ENCODE results near the gene MICB. TPM values are rescaled to one million over a fixed set of nuclear protein-coding genes. Genes with fewer than 3 reads are reported as not detected.

Gene MICB
- total and polyA plus RNA-seq, 9 of the 15 experiments (the other 6 are each of a cell fraction or from before 2014, with no cell fraction given) = 13.3 to 34.5 (median 19.8) TPM

DNA sequence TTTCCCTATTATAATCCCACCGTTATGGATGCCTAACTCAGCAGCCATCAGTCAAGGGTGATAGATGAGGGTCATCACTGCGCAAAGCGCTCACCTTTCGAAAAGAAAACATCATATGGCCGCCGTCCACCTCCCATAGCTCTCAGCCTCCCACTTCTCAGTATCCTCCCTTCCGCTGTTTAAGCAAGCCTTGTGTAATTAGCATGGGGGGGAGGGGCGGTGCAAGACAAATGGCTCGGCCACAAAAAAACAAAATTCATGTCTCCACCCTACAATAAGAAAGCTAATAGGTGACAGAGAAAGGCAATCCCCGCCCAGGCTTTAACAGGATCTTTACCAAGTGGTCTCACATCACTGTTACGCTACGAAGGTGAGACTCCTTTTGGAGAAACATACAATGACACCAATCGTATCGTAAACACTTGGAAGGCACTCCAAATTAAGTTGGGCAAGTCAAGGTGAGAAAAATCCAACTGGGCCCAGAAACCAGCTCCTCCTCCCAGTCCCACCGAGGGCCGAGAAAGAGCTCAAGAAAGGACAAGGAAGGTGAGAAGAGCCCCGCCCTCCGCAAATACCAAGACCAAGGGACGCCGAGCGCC lies 43.2 kb downstream of the MICB start (continued):
- TF ChIP-seq, protein P1, sequence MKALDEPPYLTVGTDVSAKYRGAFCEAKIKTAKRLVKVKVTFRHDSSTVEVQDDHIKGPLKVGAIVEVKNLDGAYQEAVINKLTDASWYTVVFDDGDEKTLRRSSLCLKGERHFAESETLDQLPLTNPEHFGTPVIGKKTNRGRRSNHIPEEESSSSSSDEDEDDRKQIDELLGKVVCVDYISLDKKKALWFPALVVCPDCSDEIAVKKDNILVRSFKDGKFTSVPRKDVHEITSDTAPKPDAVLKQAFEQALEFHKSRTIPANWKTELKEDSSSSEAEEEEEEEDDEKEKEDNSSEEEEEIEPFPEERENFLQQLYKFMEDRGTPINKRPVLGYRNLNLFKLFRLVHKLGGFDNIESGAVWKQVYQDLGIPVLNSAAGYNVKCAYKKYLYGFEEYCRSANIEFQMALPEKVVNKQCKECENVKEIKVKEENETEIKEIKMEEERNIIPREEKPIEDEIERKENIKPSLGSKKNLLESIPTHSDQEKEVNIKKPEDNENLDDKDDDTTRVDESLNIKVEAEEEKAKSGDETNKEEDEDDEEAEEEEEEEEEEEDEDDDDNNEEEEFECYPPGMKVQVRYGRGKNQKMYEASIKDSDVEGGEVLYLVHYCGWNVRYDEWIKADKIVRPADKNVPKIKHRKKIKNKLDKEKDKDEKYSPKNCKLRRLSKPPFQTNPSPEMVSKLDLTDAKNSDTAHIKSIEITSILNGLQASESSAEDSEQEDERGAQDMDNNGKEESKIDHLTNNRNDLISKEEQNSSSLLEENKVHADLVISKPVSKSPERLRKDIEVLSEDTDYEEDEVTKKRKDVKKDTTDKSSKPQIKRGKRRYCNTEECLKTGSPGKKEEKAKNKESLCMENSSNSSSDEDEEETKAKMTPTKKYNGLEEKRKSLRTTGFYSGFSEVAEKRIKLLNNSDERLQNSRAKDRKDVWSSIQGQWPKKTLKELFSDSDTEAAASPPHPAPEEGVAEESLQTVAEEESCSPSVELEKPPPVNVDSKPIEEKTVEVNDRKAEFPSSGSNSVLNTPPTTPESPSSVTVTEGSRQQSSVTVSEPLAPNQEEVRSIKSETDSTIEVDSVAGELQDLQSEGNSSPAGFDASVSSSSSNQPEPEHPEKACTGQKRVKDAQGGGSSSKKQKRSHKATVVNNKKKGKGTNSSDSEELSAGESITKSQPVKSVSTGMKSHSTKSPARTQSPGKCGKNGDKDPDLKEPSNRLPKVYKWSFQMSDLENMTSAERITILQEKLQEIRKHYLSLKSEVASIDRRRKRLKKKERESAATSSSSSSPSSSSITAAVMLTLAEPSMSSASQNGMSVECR (CRISPR knock-in tag; IDR thresholded peaks at IDR 0.05) = no peak
- TF ChIP-seq, protein P2, sequence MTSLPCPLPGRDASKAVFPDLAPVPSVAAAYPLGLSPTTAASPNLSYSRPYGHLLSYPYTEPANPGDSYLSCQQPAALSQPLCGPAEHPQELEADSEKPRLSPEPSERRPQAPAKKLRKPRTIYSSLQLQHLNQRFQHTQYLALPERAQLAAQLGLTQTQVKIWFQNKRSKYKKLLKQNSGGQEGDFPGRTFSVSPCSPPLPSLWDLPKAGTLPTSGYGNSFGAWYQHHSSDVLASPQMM (CRISPR knock-in tag; IDR thresholded peaks at IDR 0.05) = no peak
- TF ChIP-seq MBD2 (IDR thresholded peaks at IDR 0.05; ENCODE audit: borderline replicate concordance, low read depth) = no peak
- TF ChIP-seq, protein P3, sequence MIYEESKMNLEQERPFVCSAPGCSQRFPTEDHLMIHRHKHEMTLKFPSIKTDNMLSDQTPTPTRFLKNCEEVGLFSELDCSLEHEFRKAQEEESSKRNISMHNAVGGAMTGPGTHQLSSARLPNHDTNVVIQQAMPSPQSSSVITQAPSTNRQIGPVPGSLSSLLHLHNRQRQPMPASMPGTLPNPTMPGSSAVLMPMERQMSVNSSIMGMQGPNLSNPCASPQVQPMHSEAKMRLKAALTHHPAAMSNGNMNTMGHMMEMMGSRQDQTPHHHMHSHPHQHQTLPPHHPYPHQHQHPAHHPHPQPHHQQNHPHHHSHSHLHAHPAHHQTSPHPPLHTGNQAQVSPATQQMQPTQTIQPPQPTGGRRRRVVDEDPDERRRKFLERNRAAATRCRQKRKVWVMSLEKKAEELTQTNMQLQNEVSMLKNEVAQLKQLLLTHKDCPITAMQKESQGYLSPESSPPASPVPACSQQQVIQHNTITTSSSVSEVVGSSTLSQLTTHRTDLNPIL (CRISPR knock-in tag; IDR thresholded peaks at IDR 0.05) = no peak
- no peak for TF ChIP-seq TFAM (CRISPR knock-in tag; conservative IDR thresholded peaks at IDR 0.05)
- no peak for TF ChIP-seq SP2 (IDR thresholded peaks at IDR 0.05; ENCODE audit: extremely low read depth, low read depth, low read length, poor library complexity, severe bottlenecking)
- peak in 1 of 3 experiments; percentile 58 for TF ChIP-seq YY1 (IDR thresholded peaks at IDR 0.05; ENCODE audit: borderline replicate concordance in 1 of 3, control insufficient read depth in 1 of 3, extremely low read depth in 1 of 3, insufficient read depth in 3 of 3, insufficient read length in 1 of 3, insufficient replicate concordance in 2 of 3, low read depth in 1 of 3, low read length in 2 of 3)
- TF ChIP-seq, protein P4, sequence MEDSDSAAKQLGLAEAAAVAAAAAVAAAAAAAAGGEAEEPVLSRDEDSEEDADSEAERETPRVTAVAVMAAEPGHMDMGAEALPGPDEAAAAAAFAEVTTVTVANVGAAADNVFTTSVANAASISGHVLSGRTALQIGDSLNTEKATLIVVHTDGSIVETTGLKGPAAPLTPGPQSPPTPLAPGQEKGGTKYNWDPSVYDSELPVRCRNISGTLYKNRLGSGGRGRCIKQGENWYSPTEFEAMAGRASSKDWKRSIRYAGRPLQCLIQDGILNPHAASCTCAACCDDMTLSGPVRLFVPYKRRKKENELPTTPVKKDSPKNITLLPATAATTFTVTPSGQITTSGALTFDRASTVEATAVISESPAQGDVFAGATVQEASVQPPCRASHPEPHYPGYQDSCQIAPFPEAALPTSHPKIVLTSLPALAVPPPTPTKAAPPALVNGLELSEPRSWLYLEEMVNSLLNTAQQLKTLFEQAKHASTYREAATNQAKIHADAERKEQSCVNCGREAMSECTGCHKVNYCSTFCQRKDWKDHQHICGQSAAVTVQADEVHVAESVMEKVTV (CRISPR knock-in tag; IDR thresholded peaks at IDR 0.05) = peak; percentile 10; the same call in 1 of the 2 replicates
- TF ChIP-seq TOE1 (IDR thresholded peaks at IDR 0.05; ENCODE audit: borderline replicate concordance) = no peak
- TF ChIP-seq TOE1 (CRISPR knock-in tag; IDR thresholded peaks at IDR 0.05; ENCODE audit: borderline replicate concordance, low read depth) = no peak
- no peak; the same call in 1 of the 2 replicates for TF ChIP-seq SMARCA4 (IDR thresholded peaks at IDR 0.05)
- TF ChIP-seq HCFC1 (IDR thresholded peaks at IDR 0.05; ENCODE audit: low read depth, low read length) = no peak
- no peak for TF ChIP-seq CBFB (CRISPR knock-in tag; IDR thresholded peaks at IDR 0.05)
- peak in 1 of 2 experiments; percentile 29; a peak in 1 of 4 replicates for TF ChIP-seq SIN3A (IDR thresholded peaks at IDR 0.05; ENCODE audit: borderline replicate concordance in 2 of 2, control insufficient read depth in 1 of 2, low read depth in 2 of 2, low read length in 2 of 2)
- TF ChIP-seq, protein P5, sequence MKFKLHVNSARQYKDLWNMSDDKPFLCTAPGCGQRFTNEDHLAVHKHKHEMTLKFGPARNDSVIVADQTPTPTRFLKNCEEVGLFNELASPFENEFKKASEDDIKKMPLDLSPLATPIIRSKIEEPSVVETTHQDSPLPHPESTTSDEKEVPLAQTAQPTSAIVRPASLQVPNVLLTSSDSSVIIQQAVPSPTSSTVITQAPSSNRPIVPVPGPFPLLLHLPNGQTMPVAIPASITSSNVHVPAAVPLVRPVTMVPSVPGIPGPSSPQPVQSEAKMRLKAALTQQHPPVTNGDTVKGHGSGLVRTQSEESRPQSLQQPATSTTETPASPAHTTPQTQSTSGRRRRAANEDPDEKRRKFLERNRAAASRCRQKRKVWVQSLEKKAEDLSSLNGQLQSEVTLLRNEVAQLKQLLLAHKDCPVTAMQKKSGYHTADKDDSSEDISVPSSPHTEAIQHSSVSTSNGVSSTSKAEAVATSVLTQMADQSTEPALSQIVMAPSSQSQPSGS (CRISPR knock-in tag; IDR thresholded peaks at IDR 0.05) = no peak
- no peak for TF ChIP-seq ZKSCAN1 (IDR thresholded peaks at IDR 0.05; ENCODE audit: low read depth, low read length)
- 0 out of 2 replicates have a peak, but pooled peaks have one; percentile 36 for TF ChIP-seq HIVEP1 (CRISPR knock-in tag; IDR thresholded peaks at IDR 0.05)

All from K562 (cell line).